HepG2 (cell line): ENCODE data around the gene CRYM. TPM values are rescaled to one million over a fixed set of nuclear protein-coding genes. Genes with fewer than 3 reads are reported as not detected.
A peak's percentile ranks its signal among the peaks of the same experiment; 100 is the strongest.

ENCODE experiments used
- ASH2L ChIP-seq: fragments of 300-600, 200-600 bp; sonication (generic); IDR thresholded peaks from 2 replicates; pipeline ENCODE4 v1.7.0; 2017; ENCODE audit warnings: low read depth, mild to moderate bottlenecking, moderate library complexity, mixed read lengths, low read length; ENCODE audit not compliant: insufficient read length
- HOXA9 ChIP-seq: sonication (generic); formaldehyde crosslinking; IDR thresholded peaks from 2 replicates; pipeline ENCODE4 v1.8.1; 2022; ENCODE audit warnings: missing genetic modification reagents, mild to moderate bottlenecking, moderate library complexity, borderline replicate concordance
- NFE2 ChIP-seq: sonication (generic); formaldehyde crosslinking; IDR thresholded peaks from 2 replicates; pipeline ENCODE4 v1.4.0; 2020; ENCODE audit warnings: missing genetic modification reagents
- NFKB2 ChIP-seq: sonication (generic); formaldehyde crosslinking; IDR thresholded peaks from 2 replicates; pipeline ENCODE4 v1.4.0; 2020; ENCODE audit warnings: missing genetic modification reagents, borderline replicate concordance
- RNF2 ChIP-seq: fragments of 450-650 bp; conservative IDR thresholded peaks from 2 replicates; pipeline ENCODE4 v1.6.1; 2016; ENCODE audit warnings: low read depth
- SETDB1 ChIP-seq: sonication (generic); formaldehyde crosslinking; IDR thresholded peaks from 2 replicates; pipeline ENCODE4 v1.5.1; 2020; ENCODE audit warnings: missing genetic modification reagents, mild to moderate bottlenecking, borderline replicate concordance
- SNRNP70 ChIP-seq: fragments of 200-400 bp; formaldehyde crosslinking; IDR thresholded peaks from 2 replicates; pipeline ENCODE4 v1.6.1; 2017; ENCODE audit warnings: mild to moderate bottlenecking, low read depth, low read length, moderate library complexity
- ZNF225 ChIP-seq: sonication (generic); formaldehyde crosslinking; IDR thresholded peaks from 2 replicates; pipeline ENCODE4 v1.4.0; 2020; ENCODE audit warnings: mild to moderate bottlenecking, missing genetic modification reagents
- ZNF530 ChIP-seq: sonication (generic); formaldehyde crosslinking; IDR thresholded peaks from 2 replicates; pipeline ENCODE4 v1.5.0; 2020; ENCODE audit warnings: low read depth, mild to moderate bottlenecking, missing genetic modification reagents
- polyA plus RNA-seq, 8 experiments: library from polyadenylated mRNA; depleted of rRNA in 3 of 8; stranded (reverse) in 7 of 8; unstranded in 1 of 8; fragments of >200 nt; fragmentation: Illumina TruSeq in 4 of 8; extraction: Trizol in 4 of 8; gene quantifications; 2 replicates each; pipeline versions ENCODE4 v1.2.1 to v1.2.3, GENCODE V29; 2011 to 2016; ENCODE audit warnings: low read depth in 4 of 8, missing spikeins in 1 of 8, mixed read lengths in 1 of 8; ENCODE audit not compliant: insufficient read depth in 1 of 8
- total RNA-seq, 5 experiments: library from RNA; depleted of rRNA; stranded (reverse); fragments of >200 nt; fragmentation: Illumina TruSeq; extraction: Trizol; gene quantifications; 2 replicates each; pipeline ENCODE4 v1.2.3, GENCODE V29; 2016; ENCODE audit warnings: low read depth in 1 of 5
- TF ChIP-seq, protein P1 (sequence below): sonication (generic); formaldehyde crosslinking; IDR thresholded peaks from 2 replicates; pipeline ENCODE4 v1.4.0; 2020; ENCODE audit warnings: missing genetic modification reagents, mild to moderate bottlenecking, borderline replicate concordance
- TF ChIP-seq, protein P2 (sequence below): IDR thresholded peaks from 2 replicates; pipeline ENCODE4 v1.6.1; 2018; ENCODE audit warnings: missing genetic modification reagents, mild to moderate bottlenecking, missing compliant biosample characterization
- TF ChIP-seq, protein P3 (sequence below), 2 experiments: sonication (generic) in 1 of 2; formaldehyde crosslinking in 1 of 2; IDR thresholded peaks; 2 replicates each; pipeline versions ENCODE4 v1.4.0 to v1.6.1; 2016 to 2020; ENCODE audit warnings: borderline replicate concordance in 1 of 2, low read depth in 1 of 2, mild to moderate bottlenecking in 1 of 2, missing genetic modification reagents in 1 of 2
- TF ChIP-seq, protein P4 (sequence below): sonication (generic); formaldehyde crosslinking; IDR thresholded peaks from 2 replicates; pipeline ENCODE4 v1.9.0; 2021; ENCODE audit warnings: missing genetic modification reagents, borderline replicate concordance
- TF ChIP-seq, protein P5 (sequence below): sonication (generic); formaldehyde crosslinking; IDR thresholded peaks from 2 replicates; pipeline ENCODE4 v1.8.0; 2022; ENCODE audit warnings: missing genetic modification reagents, mild to moderate bottlenecking, moderate library complexity, borderline replicate concordance
- TF ChIP-seq, protein P6 (sequence below): sonication (generic); formaldehyde crosslinking; IDR thresholded peaks from 2 replicates; pipeline ENCODE4 v1.4.0; 2020; ENCODE audit warnings: mild to moderate bottlenecking, low read depth, missing genetic modification reagents

The CRYM gene
- total and polyA plus RNA-seq, 2 of the 13 experiments (the other 11 are each of a cell fraction or from before 2014, with no cell fraction given): 1.9 to 2.2 TPM

DNA sequence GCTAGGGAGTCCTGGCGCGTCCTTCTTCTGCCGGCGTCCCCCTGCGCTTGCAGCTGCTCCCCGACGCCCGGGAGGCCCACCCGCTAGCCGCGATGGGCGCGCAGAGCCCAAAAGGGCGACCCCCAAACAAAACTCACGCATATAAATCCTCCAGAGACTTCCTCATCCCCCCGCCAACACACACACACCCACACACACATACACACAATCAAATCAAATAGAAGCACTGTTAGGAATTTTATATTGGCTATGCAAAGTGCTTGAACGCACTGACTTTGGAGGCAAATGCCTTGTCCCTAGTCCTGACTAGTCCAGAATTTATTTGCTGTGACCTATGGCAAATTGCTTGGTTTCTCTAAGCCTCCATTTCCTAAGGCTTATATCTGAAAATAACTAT, 23.8 kb upstream of the CRYM start (continued):
- TF ChIP-seq ZNF530 (CRISPR knock-in tag) (no peak), SETDB1 (CRISPR knock-in tag) (no peak), ASH2L (no peak), ZNF225 (no peak), NFE2 (no peak), RNF2 (no peak), HOXA9 (CRISPR knock-in tag) (no peak), SNRNP70 (no peak), NFKB2 (CRISPR knock-in tag) (0 out of 2 replicates have a peak, but pooled peaks have one; percentile 20)
- TF ChIP-seq, protein P1, sequence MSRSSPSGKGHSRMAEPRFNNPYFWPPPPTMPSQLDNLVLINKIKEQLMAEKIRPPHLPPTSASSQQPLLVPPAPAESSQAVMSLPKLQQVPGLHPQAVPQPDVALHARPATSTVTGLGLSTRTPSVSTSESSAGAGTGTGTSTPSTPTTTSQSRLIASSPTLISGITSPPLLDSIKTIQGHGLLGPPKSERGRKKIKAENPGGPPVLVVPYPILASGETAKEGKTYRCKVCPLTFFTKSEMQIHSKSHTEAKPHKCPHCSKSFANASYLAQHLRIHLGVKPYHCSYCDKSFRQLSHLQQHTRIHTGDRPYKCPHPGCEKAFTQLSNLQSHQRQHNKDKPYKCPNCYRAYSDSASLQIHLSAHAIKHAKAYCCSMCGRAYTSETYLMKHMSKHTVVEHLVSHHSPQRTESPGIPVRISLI (CRISPR knock-in tag): peak; percentile 3; the same call in 1 of the 2 replicates
- TF ChIP-seq, protein P2, sequence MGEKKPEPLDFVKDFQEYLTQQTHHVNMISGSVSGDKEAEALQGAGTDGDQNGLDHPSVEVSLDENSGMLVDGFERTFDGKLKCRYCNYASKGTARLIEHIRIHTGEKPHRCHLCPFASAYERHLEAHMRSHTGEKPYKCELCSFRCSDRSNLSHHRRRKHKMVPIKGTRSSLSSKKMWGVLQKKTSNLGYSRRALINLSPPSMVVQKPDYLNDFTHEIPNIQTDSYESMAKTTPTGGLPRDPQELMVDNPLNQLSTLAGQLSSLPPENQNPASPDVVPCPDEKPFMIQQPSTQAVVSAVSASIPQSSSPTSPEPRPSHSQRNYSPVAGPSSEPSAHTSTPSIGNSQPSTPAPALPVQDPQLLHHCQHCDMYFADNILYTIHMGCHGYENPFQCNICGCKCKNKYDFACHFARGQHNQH (CRISPR knock-in tag): no peak
- TF ChIP-seq, protein P3, sequence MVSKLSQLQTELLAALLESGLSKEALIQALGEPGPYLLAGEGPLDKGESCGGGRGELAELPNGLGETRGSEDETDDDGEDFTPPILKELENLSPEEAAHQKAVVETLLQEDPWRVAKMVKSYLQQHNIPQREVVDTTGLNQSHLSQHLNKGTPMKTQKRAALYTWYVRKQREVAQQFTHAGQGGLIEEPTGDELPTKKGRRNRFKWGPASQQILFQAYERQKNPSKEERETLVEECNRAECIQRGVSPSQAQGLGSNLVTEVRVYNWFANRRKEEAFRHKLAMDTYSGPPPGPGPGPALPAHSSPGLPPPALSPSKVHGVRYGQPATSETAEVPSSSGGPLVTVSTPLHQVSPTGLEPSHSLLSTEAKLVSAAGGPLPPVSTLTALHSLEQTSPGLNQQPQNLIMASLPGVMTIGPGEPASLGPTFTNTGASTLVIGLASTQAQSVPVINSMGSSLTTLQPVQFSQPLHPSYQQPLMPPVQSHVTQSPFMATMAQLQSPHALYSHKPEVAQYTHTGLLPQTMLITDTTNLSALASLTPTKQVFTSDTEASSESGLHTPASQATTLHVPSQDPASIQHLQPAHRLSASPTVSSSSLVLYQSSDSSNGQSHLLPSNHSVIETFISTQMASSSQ (IDR thresholded peaks at IDR 0.05; ENCODE audit: low read depth): no peak
- TF ChIP-seq, protein P3 (CRISPR knock-in tag; IDR thresholded peaks at IDR 0.05; ENCODE audit: borderline replicate concordance): no peak
- TF ChIP-seq, protein P4, sequence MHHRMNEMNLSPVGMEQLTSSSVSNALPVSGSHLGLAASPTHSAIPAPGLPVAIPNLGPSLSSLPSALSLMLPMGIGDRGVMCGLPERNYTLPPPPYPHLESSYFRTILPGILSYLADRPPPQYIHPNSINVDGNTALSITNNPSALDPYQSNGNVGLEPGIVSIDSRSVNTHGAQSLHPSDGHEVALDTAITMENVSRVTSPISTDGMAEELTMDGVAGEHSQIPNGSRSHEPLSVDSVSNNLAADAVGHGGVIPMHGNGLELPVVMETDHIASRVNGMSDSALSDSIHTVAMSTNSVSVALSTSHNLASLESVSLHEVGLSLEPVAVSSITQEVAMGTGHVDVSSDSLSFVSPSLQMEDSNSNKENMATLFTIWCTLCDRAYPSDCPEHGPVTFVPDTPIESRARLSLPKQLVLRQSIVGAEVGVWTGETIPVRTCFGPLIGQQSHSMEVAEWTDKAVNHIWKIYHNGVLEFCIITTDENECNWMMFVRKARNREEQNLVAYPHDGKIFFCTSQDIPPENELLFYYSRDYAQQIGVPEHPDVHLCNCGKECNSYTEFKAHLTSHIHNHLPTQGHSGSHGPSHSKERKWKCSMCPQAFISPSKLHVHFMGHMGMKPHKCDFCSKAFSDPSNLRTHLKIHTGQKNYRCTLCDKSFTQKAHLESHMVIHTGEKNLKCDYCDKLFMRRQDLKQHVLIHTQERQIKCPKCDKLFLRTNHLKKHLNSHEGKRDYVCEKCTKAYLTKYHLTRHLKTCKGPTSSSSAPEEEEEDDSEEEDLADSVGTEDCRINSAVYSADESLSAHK (CRISPR knock-in tag): no peak
- TF ChIP-seq, protein P5, sequence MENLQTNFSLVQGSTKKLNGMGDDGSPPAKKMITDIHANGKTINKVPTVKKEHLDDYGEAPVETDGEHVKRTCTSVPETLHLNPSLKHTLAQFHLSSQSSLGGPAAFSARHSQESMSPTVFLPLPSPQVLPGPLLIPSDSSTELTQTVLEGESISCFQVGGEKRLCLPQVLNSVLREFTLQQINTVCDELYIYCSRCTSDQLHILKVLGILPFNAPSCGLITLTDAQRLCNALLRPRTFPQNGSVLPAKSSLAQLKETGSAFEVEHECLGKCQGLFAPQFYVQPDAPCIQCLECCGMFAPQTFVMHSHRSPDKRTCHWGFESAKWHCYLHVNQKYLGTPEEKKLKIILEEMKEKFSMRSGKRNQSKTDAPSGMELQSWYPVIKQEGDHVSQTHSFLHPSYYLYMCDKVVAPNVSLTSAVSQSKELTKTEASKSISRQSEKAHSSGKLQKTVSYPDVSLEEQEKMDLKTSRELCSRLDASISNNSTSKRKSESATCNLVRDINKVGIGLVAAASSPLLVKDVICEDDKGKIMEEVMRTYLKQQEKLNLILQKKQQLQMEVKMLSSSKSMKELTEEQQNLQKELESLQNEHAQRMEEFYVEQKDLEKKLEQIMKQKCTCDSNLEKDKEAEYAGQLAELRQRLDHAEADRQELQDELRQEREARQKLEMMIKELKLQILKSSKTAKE (CRISPR knock-in tag): no peak
- TF ChIP-seq, protein P6, sequence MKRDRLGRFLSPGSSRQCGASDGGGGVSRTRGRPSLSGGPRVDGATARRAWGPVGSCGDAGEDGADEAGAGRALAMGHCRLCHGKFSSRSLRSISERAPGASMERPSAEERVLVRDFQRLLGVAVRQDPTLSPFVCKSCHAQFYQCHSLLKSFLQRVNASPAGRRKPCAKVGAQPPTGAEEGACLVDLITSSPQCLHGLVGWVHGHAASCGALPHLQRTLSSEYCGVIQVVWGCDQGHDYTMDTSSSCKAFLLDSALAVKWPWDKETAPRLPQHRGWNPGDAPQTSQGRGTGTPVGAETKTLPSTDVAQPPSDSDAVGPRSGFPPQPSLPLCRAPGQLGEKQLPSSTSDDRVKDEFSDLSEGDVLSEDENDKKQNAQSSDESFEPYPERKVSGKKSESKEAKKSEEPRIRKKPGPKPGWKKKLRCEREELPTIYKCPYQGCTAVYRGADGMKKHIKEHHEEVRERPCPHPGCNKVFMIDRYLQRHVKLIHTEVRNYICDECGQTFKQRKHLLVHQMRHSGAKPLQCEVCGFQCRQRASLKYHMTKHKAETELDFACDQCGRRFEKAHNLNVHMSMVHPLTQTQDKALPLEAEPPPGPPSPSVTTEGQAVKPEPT: 0 out of 2 replicates have a peak, but pooled peaks have one; percentile 73
